Parathyroid adenoma (tissue), 2 donors: Measurements from ENCODE around the gene DTHD1.

ENCODE experiments used
- H2AFZ ChIP-seq: fragments of 300-600 bp; sonication (generic); one replicate; pipeline ENCODE4 v1.7.0; 2017; ENCODE audit warnings: antibody characterized with exemption, mild to moderate bottlenecking
- H3K27ac ChIP-seq: fragments of 300-600 bp; sonication (generic); one replicate; pipeline ENCODE4 v1.7.0; 2017
- H3K27me3 ChIP-seq: fragments of 300-600 bp; sonication (generic); one replicate; pipeline ENCODE4 v1.7.0; 2017; ENCODE audit warnings: low read length; ENCODE audit not compliant: control insufficient read depth, insufficient read depth
- H3K36me3 ChIP-seq: fragments of 300-600 bp; sonication (generic); one replicate; pipeline ENCODE4 v1.7.0; 2017; ENCODE audit warnings: low read length; ENCODE audit not compliant: control insufficient read depth, insufficient read depth
- H3K4me1 ChIP-seq: fragments of 300-600 bp; sonication (generic); one replicate; pipeline ENCODE4 v1.7.0; 2017; ENCODE audit warnings: control low read depth
- H3K4me2 ChIP-seq: fragments of 300-600 bp; sonication (generic); one replicate; pipeline ENCODE4 v1.7.0; 2017; ENCODE audit warnings: low read length
- H3K4me3 ChIP-seq: fragments of 300-600 bp; sonication (generic); one replicate; pipeline ENCODE4 v1.7.0; 2017; ENCODE audit warnings: low read depth, low read length
- H3K79me2 ChIP-seq: fragments of 300-600 bp; sonication (generic); one replicate; pipeline ENCODE4 v1.7.0; 2017; ENCODE audit warnings: control low read depth
- H3K9ac ChIP-seq: fragments of 300-600 bp; sonication (generic); one replicate; pipeline ENCODE4 v1.7.0; 2017; ENCODE audit warnings: mild to moderate bottlenecking
- H3K9me3 ChIP-seq: fragments of 300-600 bp; sonication (generic); one replicate; pipeline ENCODE4 v1.7.0; 2017; ENCODE audit warnings: low read length; ENCODE audit not compliant: control insufficient read depth
- TF ChIP-seq, protein P1 (sequence below): fragments of 300-600 bp; sonication (generic); IDR thresholded peaks from one replicate; pipeline ENCODE4 v1.7.0; 2017; ENCODE audit warnings: antibody characterized with exemption, mild to moderate bottlenecking
- donor health status: primary hyperparathyroidism.

Gene DTHD1

DNA sequence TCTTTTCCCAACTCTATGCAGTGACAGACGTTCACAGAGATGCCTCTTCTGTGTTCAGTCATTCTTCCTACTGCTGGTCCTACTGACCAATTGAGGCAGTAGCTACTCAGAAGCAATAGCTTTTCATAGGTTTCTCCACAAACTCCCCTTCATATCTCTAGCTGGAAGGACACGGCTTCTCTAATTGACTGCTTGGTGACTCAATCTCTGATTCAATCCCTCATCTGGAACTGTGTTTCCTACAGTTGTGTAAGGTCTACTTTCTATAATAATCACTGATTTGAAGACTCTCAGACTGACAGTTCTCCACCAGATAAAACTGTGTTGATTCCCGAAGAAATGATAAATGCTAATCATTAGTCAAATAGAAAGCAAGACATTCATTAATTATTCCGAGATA, 111.5 kb downstream of the DTHD1 start:
- no peaks in the 10 kb centered on the region for H3K79me2 ChIP-seq
- no peak overlapping the region for H2AFZ ChIP-seq
- H3K36me3 ChIP-seq = no peaks in the 10 kb centered on the region
- no peak overlapping the region for H3K4me3 ChIP-seq
- H3K4me1 ChIP-seq = no peaks in the 10 kb centered on the region
- H3K27me3 ChIP-seq = no peaks in the 10 kb centered on the region
- no peak overlapping the region for H3K4me2 ChIP-seq
- H3K27ac ChIP-seq = no peak overlapping the region
- TF ChIP-seq, protein P1, sequence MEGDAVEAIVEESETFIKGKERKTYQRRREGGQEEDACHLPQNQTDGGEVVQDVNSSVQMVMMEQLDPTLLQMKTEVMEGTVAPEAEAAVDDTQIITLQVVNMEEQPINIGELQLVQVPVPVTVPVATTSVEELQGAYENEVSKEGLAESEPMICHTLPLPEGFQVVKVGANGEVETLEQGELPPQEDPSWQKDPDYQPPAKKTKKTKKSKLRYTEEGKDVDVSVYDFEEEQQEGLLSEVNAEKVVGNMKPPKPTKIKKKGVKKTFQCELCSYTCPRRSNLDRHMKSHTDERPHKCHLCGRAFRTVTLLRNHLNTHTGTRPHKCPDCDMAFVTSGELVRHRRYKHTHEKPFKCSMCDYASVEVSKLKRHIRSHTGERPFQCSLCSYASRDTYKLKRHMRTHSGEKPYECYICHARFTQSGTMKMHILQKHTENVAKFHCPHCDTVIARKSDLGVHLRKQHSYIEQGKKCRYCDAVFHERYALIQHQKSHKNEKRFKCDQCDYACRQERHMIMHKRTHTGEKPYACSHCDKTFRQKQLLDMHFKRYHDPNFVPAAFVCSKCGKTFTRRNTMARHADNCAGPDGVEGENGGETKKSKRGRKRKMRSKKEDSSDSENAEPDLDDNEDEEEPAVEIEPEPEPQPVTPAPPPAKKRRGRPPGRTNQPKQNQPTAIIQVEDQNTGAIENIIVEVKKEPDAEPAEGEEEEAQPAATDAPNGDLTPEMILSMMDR = no peak
- H3K9ac ChIP-seq = no peak overlapping the region
- no peaks in the 10 kb centered on the region for H3K9me3 ChIP-seq
